ENCODE measurements around the gene TTC23.

TTC23 gene

DNA sequence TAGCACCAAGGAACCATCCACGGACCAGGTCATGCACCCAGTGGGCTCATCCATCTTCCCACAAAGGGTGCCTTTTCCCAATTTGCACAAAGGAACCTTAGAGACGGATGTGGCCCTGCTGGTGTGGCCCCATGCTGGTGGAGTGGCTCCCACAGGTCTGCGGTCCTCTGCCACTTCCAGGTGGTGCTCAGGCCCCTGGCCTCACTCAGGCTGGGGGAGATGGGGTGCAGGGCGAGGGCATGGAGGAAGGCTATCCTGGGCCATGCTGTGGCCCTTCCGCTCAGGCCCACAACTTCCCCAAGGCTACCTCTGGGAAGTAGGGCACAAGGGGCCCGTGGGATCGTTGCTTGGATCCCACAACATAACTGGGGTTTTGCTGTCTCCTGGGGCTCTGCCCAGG lies 149.7 kb downstream of the TTC23 start:
- DNase-seq: no peak

DNA sequence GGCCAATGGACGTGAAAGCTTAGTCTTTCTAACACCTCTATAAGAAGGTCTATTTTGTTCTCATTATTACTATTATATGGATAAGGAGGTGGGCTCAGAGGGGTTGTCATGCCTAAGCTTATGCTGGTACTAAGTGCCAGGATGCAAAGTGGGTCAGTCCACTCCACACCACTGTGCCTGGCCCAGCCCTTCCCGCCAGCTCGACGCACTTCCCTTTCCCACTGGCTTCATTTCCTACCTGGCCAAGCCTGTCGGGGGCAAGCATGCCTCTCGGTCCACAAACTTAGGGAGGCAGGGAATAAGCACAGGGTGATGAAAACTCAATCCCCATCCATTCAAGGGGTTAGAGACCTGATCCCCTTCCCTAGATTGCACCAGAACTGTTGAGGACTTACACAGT lies 150.4 kb downstream of the TTC23 start:
- DNase-seq: no peak

DNA sequence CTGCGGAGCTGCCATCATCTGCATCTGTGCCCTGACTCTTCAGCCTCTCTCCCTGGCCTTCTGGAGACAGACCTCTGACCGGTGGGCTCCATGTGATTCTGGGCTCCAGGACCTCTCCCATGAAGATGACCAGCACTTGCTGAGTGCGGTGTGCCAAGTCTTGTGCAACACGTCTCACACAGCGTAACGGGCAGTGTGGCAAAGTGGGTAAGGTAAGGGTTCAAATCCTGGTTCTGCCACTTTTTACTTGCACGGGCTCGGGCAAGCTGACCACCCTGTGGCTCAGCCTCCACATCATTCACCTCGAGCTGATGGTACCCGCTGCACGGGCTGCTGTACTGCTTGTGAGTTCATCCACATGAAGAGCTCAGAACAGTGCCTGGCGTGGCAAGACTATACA lies 151.0 kb downstream of the TTC23 start:
- no peak for DNase-seq

DNA sequence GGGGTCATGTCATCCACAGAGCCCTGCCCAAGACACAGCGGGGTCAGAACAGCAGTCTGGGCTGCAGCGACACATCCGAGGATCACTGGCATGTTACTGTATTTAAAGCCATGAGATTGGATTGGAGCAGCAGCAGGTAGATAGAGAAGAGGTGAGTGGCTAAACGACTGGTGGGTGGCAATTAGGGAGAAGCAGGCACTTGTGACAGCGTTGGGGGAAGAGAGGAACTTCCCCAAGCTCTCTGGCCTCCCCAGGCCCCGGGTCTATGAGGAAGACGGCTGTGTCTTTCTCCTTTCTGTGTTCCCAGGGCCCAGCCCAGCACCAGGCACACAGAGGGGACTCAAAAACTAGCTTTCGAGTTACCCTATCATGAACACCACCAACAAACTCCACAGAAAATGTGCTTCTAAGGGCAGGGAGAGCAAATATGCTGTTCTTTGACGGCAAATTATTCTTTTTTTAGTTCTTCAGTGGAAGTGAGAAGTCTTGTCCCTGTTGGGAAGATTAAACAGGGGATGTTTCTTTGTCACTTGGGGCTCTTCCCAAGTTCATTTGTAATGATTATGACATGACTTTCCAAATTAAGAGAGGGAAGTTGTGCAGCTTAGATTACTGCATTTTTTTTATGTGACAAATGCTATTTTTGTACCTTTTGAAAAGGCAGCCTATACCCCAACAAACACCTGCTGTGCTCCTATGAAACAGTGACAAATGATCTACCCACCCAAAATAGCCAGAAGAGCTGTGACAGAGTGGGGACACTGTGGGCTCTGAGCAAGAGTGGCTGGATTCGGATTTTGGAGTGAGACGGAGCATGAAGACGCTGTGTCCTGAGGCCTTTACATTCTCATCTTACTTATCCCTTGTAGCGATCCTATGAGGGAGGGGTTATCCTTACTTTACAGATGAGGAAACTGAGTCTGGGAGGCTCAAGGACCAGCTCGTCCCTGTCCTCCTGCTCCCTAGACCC lies 151.7 kb downstream of the TTC23 start:
- no peak for DNase-seq

DNA sequence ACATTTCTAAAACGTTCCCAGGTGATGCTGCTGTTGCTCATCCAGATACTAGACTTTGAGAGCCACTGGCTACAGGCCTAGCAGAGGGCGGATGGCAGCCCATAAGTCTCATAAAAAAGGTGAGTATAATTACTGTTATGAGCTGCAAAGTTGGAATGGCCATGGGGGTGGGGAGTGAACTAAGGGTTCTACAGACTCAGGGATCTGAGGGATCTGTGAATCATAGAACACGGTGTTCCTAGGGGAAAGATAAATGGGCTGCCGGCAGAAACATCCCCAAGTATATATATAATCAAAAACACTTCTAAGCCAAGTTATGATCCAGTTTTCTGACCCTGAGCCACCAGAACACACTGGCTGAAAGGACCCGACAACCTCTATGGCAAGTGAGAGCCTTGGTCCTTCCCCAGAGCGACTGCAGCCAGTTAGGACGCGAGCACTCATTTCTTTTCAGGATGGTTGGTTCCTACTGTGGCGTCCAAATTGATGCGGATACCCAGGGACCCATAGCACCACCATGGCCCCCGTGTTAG lies 152.4 kb downstream of the TTC23 start:
- no peak for DNase-seq

DNA sequence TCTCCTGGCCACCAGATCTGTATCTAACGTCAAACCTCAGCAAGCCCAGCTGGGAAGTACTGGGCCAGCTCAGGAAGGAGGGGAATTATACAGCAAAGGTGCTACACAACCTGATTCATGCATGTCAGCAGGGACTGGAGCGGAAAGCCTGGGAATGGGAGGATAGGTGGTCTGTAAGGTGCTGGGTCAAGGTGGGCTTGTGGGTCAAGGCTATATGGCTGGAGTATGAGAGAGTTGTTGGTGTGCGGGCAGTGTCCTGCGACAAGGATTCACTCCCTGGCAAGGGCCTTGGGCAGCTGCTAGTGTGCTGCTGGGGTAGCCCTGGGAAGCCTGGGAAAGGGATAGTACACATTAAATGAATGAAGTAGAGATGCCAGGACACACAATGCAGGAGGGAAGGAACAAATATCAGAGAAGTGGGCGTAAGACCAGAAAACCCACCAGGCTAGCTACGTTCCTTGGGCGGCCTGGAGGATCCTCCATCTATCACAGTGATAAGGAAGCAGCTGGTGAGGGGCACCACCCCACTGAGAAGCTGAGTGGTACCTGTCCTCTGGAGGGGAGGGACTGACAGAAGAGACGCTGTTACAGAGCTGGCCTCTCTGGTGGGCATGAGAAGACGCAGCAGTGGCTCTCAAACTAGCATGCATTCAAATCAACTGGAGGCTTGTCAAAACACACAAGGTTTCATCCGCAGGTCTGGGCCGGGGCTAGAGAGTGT lies 153.0 kb downstream of the TTC23 start:
- DNase-seq: no peak

DNA sequence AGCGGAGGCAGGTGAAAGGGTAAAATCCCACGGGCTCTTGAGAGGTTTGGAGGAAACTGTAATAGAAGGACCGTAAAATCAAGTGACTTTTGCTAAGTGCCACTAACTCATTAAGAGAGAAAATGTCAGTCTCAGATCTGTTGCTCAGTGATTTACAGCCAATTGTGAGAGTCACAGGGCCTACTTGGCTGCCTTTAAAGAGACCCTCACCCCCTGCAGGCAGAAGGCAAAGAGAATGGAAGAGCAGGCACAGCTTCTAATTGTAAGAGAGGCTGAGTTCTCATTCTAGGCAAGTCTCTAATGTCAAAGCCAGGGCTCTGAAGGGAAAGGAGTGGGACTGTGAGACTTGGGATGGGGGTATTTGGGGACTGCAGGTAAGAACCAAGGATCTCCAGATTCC lies 153.8 kb downstream of the TTC23 start:
- DNase-seq: no peak

DNA sequence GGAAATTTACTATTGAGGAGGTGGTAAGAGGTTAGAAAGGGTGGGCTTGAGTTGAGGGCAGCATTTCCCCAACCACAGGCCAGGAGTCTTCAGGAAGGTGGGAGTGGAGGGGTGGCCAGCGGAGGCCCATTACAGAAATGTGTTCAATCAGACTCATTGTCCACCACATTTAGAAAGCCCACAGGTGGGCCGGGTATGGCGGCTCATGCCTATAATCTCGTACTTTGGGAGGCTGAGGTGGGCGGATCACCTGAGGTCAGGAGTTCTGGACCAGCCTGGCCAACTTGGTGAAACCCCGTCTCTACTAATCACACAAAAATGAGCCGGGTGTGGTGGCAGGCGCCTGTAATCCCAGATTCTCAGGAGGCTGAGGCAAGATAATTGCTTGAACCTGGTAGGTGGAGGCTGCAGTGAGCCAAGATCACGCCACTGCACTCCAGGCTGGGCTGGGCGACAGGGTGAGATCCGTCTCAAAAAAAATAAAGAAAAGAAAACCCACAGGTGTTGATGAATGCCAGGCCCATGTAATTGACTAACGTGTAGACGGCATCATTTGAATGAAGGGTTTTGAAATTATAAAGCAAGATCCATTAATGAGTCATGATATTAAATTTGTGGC lies 156.7 kb downstream of the TTC23 start:
- DNase-seq: no peak

DNA sequence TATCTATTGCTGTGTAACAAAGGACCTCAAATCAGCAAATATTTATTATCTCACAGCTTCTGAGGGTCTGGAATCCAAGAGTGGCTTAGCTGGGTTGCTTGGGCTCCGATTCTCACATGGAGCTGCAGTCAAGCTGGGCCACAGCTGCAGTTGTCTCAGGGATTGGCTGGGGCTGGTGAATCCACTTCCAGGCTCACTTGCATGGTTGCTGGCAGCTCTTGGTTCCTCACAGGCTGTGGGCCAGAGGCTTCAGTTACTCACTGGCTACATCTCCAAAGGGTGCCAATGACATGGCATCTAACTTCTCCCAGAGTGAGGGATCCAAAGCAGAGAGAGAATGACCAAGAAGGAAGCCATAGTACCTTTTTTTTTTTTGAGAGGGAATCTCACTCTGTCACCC lies 158.4 kb downstream of the TTC23 start:
- DNase-seq: no peak

DNA sequence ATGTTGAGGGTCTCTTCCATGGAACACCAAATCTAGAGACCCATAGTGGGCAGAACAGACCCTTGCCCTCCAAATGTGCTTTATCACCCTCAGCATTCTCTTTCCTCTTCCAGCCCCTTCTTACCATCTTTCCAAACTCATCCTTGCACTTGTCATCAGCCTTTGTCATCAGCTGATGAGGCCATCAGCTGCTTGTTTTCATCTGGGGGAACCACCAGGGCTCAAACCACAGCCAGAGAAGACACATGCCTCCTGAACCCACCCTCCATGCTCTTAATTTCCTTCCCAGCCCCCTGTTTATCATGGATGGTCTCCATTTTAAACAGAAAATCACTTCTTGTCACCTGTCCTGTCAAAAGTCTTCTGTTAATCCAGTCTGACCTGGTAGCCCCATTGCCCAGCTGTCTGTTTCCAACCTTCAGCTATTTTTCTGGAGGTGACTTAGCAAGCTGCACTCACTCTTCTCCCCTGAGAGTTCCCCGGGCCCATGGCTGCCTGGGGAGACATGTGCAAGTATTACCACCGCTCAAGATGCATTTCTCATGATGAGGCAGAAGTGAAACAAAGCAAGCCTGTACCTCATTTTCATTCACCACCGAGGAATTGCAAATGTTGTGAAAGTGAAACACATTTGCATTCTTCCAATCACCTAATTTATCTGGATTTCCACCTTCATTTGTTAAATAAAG lies 159.2 kb downstream of the TTC23 start:
- DNase-seq: no peak

DNA sequence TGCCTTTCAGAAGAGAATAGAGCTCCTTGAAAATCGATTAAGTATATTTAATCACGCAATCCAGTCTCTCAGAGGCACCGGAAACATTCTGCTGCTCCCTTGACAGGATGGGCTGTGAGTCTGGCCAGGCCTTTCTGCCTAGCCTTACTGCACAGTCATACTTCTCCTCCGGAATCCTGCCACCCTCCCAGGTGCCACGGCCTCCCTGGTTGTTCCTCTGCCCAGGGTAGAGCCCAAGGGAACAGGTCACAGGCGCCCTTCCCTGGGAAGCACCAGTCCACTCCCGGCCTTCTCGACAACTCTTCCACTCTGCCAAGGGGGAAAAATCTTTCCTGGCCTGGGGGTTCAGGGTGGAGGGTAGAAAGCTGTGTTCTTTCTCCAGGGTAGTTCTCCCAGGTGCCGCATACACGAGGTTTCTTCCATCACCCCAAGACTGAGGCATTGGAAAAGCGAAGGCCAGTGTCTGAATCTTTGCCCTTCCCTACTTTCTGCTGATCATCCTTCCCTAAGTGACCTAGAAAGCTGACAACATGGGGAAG lies 161.9 kb downstream of the TTC23 start:
- DNase-seq: no peak

DNA sequence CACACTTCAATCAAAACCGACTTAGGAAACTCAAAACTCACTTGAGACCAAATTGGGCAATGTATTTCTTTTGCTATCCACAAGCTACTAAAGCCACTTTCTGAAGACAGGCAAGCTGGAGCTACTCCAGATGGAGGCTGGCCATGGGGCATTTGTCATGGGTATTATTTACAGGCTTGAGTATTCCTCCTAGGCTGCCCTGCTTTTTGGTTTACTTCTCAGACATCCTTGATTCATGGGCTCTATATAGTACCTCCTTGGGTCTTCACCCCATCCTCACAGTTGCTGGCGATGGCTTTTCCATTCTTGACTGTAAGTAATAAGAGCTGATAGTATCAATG lies 163.1 kb downstream of the TTC23 start:
- no peak for DNase-seq
